ENCODE data around the gene MED14.

MED14 gene

GRCh38 chrX:40644821-40645358 is 90.5 kb downstream of the MED14 start:
- H3K4me3 ChIP-seq (ENCODE audit: extremely low read depth, insufficient read depth, low read length, poor library complexity, severe bottlenecking): no peak overlapping the region
- WGBS, 2 experiments (ENCODE audit: insufficient coverage in 2 of 2): 91 to 100% methylated on average over 1 to 4 of the region's 4 CpGs
- H3K9me3 ChIP-seq (ENCODE audit: control insufficient read depth, low read length): no peaks in the 10 kb centered on the region
- H3K4me1 ChIP-seq (ENCODE audit: control insufficient read depth, insufficient read depth, low read length, poor library complexity, severe bottlenecking): no peaks in the 10 kb centered on the region
- peaks cover 16% of the 10 kb centered on the region for H3K36me3 ChIP-seq (ENCODE audit: control insufficient read depth, insufficient read depth, low read length)
- H3K27ac ChIP-seq (ENCODE audit: low read depth, low read length, severe bottlenecking): no peak overlapping the region

- WGBS, 2 experiments (ENCODE audit: insufficient coverage in 2 of 2): no CpG with 5 or more reads among the region's 5 CpGs
- H3K36me3 ChIP-seq (ENCODE audit: control insufficient read depth, insufficient read depth, low read length): peaks cover 23% of the 10 kb centered on the region
- no peak overlapping the region for H3K4me3 ChIP-seq (ENCODE audit: extremely low read depth, insufficient read depth, low read length, poor library complexity, severe bottlenecking)
- no peak overlapping the region for H3K27ac ChIP-seq (ENCODE audit: low read depth, low read length, severe bottlenecking)
- H3K4me1 ChIP-seq (ENCODE audit: control insufficient read depth, insufficient read depth, low read length, poor library complexity, severe bottlenecking): no peaks in the 10 kb centered on the region
- no peaks in the 10 kb centered on the region for H3K9me3 ChIP-seq (ENCODE audit: control insufficient read depth, low read length)
These were observed 91.2 kb downstream of the MED14 start for GRCh38 chrX:40644176-40644575.

GRCh38 chrX:40637687-40638086 is 97.7 kb downstream of the MED14 start:
- Histone ChIP-seq H3K36me3 (ENCODE audit: control insufficient read depth, insufficient read depth, low read length) (peaks cover 62% of the 10 kb centered on the region), H3K27ac (ENCODE audit: low read depth, low read length, severe bottlenecking) (no peak overlapping the region), H3K9me3 (ENCODE audit: control insufficient read depth, low read length) (no peaks in the 10 kb centered on the region), H3K4me3 (ENCODE audit: extremely low read depth, insufficient read depth, low read length, poor library complexity, severe bottlenecking) (no peak overlapping the region), H3K4me1 (ENCODE audit: control insufficient read depth, insufficient read depth, low read length, poor library complexity, severe bottlenecking) (no peaks in the 10 kb centered on the region)
- WGBS, 2 experiments (ENCODE audit: insufficient coverage in 2 of 2): no CpG with 5 or more reads among the region's 3 CpGs

GRCh38 chrX:40632199-40632598 is 103.1 kb downstream of the MED14 start:
- no peaks in the 10 kb centered on the region for H3K4me1 ChIP-seq (ENCODE audit: control insufficient read depth, insufficient read depth, low read length, poor library complexity, severe bottlenecking)
- H3K36me3 ChIP-seq (ENCODE audit: control insufficient read depth, insufficient read depth, low read length): peaks cover 48% of the 10 kb centered on the region
- H3K4me3 ChIP-seq (ENCODE audit: extremely low read depth, insufficient read depth, low read length, poor library complexity, severe bottlenecking): no peak overlapping the region
- no peak overlapping the region for H3K27ac ChIP-seq (ENCODE audit: low read depth, low read length, severe bottlenecking)
- no peaks in the 10 kb centered on the region for H3K9me3 ChIP-seq (ENCODE audit: control insufficient read depth, low read length)
- WGBS, 2 experiments (ENCODE audit: insufficient coverage in 2 of 2): 60 to 96% methylated on average over 1 to 4 of the region's 4 CpGs

GRCh38 chrX:40628506-40628905 is 106.8 kb downstream of the MED14 start:
- Histone ChIP-seq H3K9me3 (ENCODE audit: control insufficient read depth, low read length) (no peaks in the 10 kb centered on the region), H3K27ac (ENCODE audit: low read depth, low read length, severe bottlenecking) (no peak overlapping the region), H3K4me3 (ENCODE audit: extremely low read depth, insufficient read depth, low read length, poor library complexity, severe bottlenecking) (no peak overlapping the region), H3K36me3 (ENCODE audit: control insufficient read depth, insufficient read depth, low read length) (peaks cover 28% of the 10 kb centered on the region), H3K4me1 (ENCODE audit: control insufficient read depth, insufficient read depth, low read length, poor library complexity, severe bottlenecking) (no peaks in the 10 kb centered on the region)
- WGBS, 2 experiments (ENCODE audit: insufficient coverage in 2 of 2): 94 to 100% methylated on average over 2 to 4 of the region's 5 CpGs

- Histone ChIP-seq H3K4me1 (ENCODE audit: control insufficient read depth, insufficient read depth, low read length, poor library complexity, severe bottlenecking) (no peaks in the 10 kb centered on the region), H3K27ac (ENCODE audit: low read depth, low read length, severe bottlenecking) (no peak overlapping the region), H3K36me3 (ENCODE audit: control insufficient read depth, insufficient read depth, low read length) (peaks cover 8% of the 10 kb centered on the region), H3K4me3 (ENCODE audit: extremely low read depth, insufficient read depth, low read length, poor library complexity, severe bottlenecking) (no peak overlapping the region), H3K9me3 (ENCODE audit: control insufficient read depth, low read length) (no peaks in the 10 kb centered on the region)
- 100% methylated on average over 1 of the region's 4 CpGs; no CpG with 5 or more reads in 1 of the 2 experiments for WGBS, 2 experiments (ENCODE audit: insufficient coverage in 2 of 2)
These were observed 110.0 kb downstream of the MED14 start for GRCh38 chrX:40625294-40625693.

GRCh38 chrX:40623665-40624064 is 111.7 kb downstream of the MED14 start:
- Histone ChIP-seq H3K9me3 (ENCODE audit: control insufficient read depth, low read length) (no peaks in the 10 kb centered on the region), H3K27ac (ENCODE audit: low read depth, low read length, severe bottlenecking) (no peak overlapping the region), H3K4me3 (ENCODE audit: extremely low read depth, insufficient read depth, low read length, poor library complexity, severe bottlenecking) (no peak overlapping the region), H3K36me3 (ENCODE audit: control insufficient read depth, insufficient read depth, low read length) (no peaks in the 10 kb centered on the region), H3K4me1 (ENCODE audit: control insufficient read depth, insufficient read depth, low read length, poor library complexity, severe bottlenecking) (no peaks in the 10 kb centered on the region)
- WGBS, 2 experiments (ENCODE audit: insufficient coverage in 2 of 2): 92 to 94% methylated on average over 9 to 27 of the region's 32 CpGs

GRCh38 chrX:40623139-40623536 is 112.2 kb downstream of the MED14 start, which contains the start of gene MPC1L:
Gene MPC1L, plus strand, starts transcription at chrX:40623428. Its CDS starts 138 bp downstream, at chrX:40623566.
- Histone ChIP-seq H3K27ac (ENCODE audit: low read depth, low read length, severe bottlenecking) (no peak within 1 kb of the TSS), H3K9me3 (ENCODE audit: control insufficient read depth, low read length) (no peaks in the 10 kb centered on the region), H3K36me3 (ENCODE audit: control insufficient read depth, insufficient read depth, low read length) (no peaks in the 10 kb centered on the region), H3K4me1 (ENCODE audit: control insufficient read depth, insufficient read depth, low read length, poor library complexity, severe bottlenecking) (no peaks in the 10 kb centered on the region), H3K4me3 (ENCODE audit: extremely low read depth, insufficient read depth, low read length, poor library complexity, severe bottlenecking) (no peak within 1 kb of the TSS)
- WGBS, 2 experiments (ENCODE audit: insufficient coverage in 2 of 2): 93 to 98% methylated on average over 26 to 38 of the region's 38 CpGs

GRCh38 chrX:40622479-40623138 is 112.7 kb downstream of the MED14 start:
- H3K9me3 ChIP-seq (ENCODE audit: control insufficient read depth, low read length): no peaks in the 10 kb centered on the region
- H3K27ac ChIP-seq (ENCODE audit: low read depth, low read length, severe bottlenecking): no peak overlapping the region
- no peak overlapping the region for H3K4me3 ChIP-seq (ENCODE audit: extremely low read depth, insufficient read depth, low read length, poor library complexity, severe bottlenecking)
- 83 to 86% methylated on average over 6 to 10 of the region's 18 CpGs for WGBS, 2 experiments (ENCODE audit: insufficient coverage in 2 of 2)
- no peaks in the 10 kb centered on the region for H3K4me1 ChIP-seq (ENCODE audit: control insufficient read depth, insufficient read depth, low read length, poor library complexity, severe bottlenecking)
- H3K36me3 ChIP-seq (ENCODE audit: control insufficient read depth, insufficient read depth, low read length): no peaks in the 10 kb centered on the region

GRCh38 chrX:40617566-40617965 is 117.8 kb downstream of the MED14 start:
- Histone ChIP-seq H3K36me3 (ENCODE audit: control insufficient read depth, insufficient read depth, low read length) (no peaks in the 10 kb centered on the region), H3K4me3 (ENCODE audit: extremely low read depth, insufficient read depth, low read length, poor library complexity, severe bottlenecking) (no peak overlapping the region), H3K27ac (ENCODE audit: low read depth, low read length, severe bottlenecking) (no peak overlapping the region), H3K9me3 (ENCODE audit: control insufficient read depth, low read length) (no peaks in the 10 kb centered on the region), H3K4me1 (ENCODE audit: control insufficient read depth, insufficient read depth, low read length, poor library complexity, severe bottlenecking) (no peaks in the 10 kb centered on the region)
- WGBS, 2 experiments (ENCODE audit: insufficient coverage in 2 of 2): 89 to 100% methylated on average over 1 to 3 of the region's 7 CpGs

- no peaks in the 10 kb centered on the region for H3K4me1 ChIP-seq (ENCODE audit: control insufficient read depth, insufficient read depth, low read length, poor library complexity, severe bottlenecking)
- H3K27ac ChIP-seq (ENCODE audit: low read depth, low read length, severe bottlenecking): no peak overlapping the region
- H3K9me3 ChIP-seq (ENCODE audit: control insufficient read depth, low read length): no peaks in the 10 kb centered on the region
- H3K4me3 ChIP-seq (ENCODE audit: extremely low read depth, insufficient read depth, low read length, poor library complexity, severe bottlenecking): no peak overlapping the region
- no peaks in the 10 kb centered on the region for H3K36me3 ChIP-seq (ENCODE audit: control insufficient read depth, insufficient read depth, low read length)
- WGBS, 2 experiments (ENCODE audit: insufficient coverage in 2 of 2): 0% methylated on average over 1 of the region's 9 CpGs; no CpG with 5 or more reads in 1 of the 2 experiments
These were observed 119.4 kb downstream of the MED14 start for GRCh38 chrX:40615976-40616375.
